IMR-90 (cell line): ENCODE data around the gene ENO2.

Experiments
- POLR2A ChIP-seq: IDR thresholded peaks from 2 replicates; pipeline ENCODE4 v1.6.1; 2012; ENCODE audit warnings: mild to moderate bottlenecking, low read depth, low read length
- TF ChIP-seq, protein P1 (sequence below): conservative IDR thresholded peaks from 2 replicates; pipeline ENCODE4 v1.5.1; 2012; ENCODE audit warnings: mild to moderate bottlenecking, low read depth, low read length, improper control_type of control experiment
- TF ChIP-seq, protein P2 (sequence below): fragments of 150-350 bp; IDR thresholded peaks from 2 replicates; pipeline ENCODE4 v1.6.1; 2016; ENCODE audit warnings: low read depth, mild to moderate bottlenecking, low read length, moderate library complexity, borderline replicate concordance

- TF ChIP-seq, protein P1, sequence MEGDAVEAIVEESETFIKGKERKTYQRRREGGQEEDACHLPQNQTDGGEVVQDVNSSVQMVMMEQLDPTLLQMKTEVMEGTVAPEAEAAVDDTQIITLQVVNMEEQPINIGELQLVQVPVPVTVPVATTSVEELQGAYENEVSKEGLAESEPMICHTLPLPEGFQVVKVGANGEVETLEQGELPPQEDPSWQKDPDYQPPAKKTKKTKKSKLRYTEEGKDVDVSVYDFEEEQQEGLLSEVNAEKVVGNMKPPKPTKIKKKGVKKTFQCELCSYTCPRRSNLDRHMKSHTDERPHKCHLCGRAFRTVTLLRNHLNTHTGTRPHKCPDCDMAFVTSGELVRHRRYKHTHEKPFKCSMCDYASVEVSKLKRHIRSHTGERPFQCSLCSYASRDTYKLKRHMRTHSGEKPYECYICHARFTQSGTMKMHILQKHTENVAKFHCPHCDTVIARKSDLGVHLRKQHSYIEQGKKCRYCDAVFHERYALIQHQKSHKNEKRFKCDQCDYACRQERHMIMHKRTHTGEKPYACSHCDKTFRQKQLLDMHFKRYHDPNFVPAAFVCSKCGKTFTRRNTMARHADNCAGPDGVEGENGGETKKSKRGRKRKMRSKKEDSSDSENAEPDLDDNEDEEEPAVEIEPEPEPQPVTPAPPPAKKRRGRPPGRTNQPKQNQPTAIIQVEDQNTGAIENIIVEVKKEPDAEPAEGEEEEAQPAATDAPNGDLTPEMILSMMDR, result no peak
- no peak for TF ChIP-seq POLR2A
- TF ChIP-seq, protein P2, sequence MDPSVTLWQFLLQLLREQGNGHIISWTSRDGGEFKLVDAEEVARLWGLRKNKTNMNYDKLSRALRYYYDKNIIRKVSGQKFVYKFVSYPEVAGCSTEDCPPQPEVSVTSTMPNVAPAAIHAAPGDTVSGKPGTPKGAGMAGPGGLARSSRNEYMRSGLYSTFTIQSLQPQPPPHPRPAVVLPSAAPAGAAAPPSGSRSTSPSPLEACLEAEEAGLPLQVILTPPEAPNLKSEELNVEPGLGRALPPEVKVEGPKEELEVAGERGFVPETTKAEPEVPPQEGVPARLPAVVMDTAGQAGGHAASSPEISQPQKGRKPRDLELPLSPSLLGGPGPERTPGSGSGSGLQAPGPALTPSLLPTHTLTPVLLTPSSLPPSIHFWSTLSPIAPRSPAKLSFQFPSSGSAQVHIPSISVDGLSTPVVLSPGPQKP, result no peak
These were observed 26.9 kb upstream of the ENO2 start for GRCh38 chr12:6887460-6887859.
